ENCODE measurements around the gene OR12D1.

The OR12D1 gene

DNA sequence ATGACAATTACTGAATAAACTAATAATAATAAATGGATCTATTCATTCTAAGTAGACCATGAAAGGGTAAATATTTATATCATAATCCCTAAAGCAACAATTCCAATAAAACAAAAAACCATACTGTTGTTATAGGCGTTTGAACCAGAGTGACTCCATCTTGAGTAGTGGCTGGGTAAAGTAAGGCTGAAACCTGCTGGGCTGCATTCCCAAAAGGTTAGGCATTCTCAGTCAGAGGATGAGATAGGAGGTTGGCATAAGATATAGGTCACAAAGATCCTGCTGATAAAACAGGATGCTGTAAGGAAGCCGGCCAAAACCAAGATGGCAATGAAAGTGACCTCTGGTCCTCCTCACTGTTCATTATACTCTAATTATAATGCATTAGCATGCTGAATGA, 50.6 kb downstream of the OR12D1 start:
- no peak for DNase-seq (ENCODE audit: low read depth in 2 of 2)

DNA sequence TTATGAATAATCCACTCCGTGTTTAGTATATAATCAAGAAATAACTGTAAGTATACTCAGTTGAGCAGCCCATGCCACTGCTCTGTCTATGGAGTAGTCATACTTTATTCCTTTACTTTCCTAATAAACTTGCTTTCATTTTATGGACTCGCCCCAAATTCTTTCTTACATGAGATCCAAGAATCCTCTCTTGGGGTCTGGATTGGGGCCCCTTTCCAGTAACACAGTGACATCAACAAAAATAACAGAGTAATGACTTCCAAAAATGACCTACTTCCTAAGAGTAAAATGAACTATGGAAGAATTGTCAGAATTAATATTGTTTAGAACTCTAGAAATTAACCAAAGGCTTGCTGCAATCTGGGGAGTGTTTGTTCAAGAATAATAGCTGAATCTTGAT, 51.1 kb downstream of the OR12D1 start:
- DNase-seq (ENCODE audit: low read depth in 2 of 2) = no peak

DNA sequence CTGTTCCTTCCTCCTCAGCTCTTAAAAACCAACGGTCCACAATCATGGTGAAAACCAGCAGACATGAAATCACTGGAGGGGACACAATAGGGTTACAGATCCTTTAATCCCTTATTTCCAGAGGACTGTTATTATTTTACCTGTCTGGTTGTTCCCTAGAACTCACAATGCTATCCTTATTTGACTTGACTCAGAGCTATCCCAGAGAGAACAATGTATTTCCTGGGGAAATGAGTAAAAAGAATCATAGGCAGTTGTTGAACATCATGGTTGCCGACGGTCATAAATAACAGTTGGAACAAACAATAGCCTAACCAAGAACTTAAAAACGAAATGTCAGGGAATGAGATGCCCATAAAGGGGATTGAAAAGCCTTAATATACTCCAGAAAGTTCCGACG, 51.5 kb downstream of the OR12D1 start:
- no peak for DNase-seq (ENCODE audit: low read depth in 2 of 2)
